GM18517 (cell line): ENCODE results near the gene RAD54L.
A peak's percentile ranks its signal among the peaks of the same experiment; 100 is the strongest.
"Not testable (repeated sequence)": the region's sequence is repeated elsewhere in the genome, so short reads cannot be mapped to it uniquely, and the experiment has no call there.

Experiments
- ATAC-seq: cut with Tn5 transposase; IDR thresholded peaks from one replicate; pipeline ENCODE4 v1.9.1; 2021; ENCODE audit warnings: mild to moderate bottlenecking, moderate library complexity; ENCODE audit not compliant: unreplicated experiment

RAD54L gene

DNA sequence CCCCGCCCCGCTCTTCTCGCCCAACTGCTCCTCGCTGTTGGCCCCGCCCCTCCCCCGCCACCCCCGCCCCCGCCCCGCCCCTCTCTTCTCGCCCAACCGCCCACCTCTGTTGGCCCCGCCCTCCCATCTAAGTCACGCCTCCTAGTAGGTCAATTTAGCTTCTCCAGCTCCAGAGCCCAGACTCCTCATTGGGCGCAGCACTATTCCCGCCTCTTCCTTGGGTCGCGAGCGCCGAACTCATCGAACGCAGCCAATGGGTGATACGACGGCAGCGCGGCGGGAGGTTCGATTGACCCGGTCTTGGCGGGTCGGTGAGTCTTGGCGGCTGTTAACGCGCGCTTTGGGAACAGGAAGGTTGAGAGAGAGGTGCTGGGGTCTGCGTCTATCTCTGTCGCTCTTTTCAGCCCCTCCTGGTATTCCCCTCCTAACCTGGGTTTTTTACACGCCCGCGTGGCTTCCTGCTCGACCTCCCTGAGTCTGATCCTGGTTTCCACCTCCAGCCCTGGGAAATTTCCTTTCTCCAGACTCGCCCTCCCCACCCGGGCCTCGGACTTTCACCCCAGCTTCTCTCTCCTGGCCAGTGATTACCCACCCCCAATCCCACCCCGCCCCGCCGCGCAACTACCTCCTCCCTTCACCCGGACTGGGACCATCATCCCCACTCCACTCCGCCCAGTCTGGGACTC lies at the start of gene RAD54L:
Gene RAD54L, plus strand, starts transcription at position 328 of the 686 bp plus-strand sequence. CDS start 643 bp downstream, outside the sequence.
- ATAC-seq, result peak; percentile 89

DNA sequence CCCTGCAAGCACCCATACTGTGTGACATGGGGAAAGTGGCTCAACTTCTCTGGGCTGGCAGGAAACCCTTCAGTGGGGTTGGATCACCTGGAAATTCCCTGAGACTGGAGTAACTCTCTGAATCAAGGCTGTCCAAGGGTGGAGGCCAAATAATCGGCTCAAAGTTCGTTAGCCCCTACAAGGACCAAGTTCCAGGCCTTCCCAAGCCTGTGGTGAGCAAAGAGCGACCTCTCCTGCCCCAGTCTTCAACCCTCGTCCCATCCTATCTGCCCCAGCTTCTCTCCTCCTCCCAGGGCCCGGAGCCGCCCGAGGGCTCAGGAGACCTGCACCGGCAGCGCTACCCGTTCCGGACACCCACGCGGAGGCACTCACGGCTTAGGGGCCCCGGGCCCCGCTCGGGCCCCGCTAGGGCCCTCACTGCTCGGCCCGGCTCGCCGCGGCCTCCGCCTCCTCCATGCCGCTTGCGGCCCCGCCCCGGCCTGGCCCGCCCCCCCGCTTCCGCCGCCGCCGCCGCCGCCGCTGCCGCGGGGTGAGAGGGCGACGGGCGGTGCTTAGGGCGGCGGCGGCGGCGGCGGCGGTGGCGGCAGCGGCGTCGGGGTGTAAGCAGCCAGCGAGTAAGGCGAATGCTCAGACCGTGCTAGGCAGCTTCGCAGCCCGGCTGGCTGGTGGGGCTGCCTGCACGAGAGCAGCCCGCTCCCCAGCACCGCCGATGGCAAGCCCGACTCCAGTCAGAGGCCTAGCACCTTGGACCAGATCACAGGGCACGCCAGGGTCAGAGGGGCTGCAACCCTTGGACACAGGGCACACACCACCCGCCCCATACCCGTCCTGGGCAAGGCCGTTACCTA lies 49.4 kb upstream of the RAD54L start, which contains the start of gene POMGNT1:
Gene POMGNT1, minus strand, starts transcription at position 471 of the 848 bp plus-strand sequence. CDS start 613 bp downstream, outside the sequence.
- peak; percentile 82 for ATAC-seq

DNA sequence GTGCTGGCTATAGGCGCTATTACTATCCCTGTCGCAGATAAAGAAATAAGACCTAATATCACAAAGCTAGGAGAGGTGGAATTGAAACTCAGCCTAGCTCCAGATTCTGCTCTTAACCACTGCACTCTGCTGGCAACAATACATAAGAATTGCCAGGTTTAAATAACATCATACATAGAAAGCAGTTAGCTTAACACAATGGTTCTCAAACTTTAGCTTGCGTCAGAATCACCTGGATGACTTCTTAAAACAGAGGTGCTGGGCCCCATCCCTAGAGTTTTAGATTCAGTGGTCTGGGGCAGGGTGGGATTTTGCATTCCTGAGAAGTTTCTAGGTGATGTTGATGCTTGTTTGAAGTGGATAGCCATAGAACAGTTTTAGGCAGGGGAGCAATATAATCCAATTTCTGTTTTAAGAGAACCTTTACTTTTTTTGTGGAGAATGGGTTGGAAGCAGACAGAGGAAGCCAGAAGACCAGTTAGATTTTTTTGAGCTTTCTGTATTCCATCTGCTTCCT lies 48.3 kb upstream of the RAD54L start:
- no peak for ATAC-seq

DNA sequence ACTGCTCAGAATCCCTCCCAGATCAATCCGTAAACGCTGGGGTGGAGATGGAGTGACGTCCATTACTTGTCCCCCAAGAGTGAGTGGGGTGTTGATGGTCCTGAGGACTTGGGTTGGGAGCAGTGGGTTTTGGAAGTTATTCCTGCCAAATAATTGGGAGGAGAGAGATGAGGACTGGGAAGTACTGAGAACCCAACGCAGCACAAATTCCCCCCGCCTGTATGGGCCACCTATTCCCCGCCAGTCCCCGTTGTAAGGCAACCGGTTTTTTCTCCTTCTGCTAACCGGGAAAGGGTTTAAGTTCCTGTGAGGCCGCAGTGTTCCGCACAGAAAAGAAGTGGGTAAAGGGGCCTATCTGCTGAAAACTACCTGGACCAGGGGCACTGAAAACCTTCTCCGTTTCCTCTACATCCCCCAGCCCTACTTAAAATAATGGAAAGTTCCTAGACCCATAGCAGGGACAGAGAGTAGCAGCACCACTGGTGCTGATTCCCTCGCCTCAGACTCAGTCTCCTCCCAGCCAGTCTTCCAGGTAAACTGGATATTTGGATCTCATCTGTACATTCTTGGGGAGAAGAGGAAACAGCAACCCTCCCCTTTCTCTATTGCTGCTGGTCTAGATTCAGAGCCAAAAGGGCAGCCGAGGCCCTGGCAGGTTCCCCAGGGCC lies 43.7 kb upstream of the RAD54L start:
- no peak for ATAC-seq

DNA sequence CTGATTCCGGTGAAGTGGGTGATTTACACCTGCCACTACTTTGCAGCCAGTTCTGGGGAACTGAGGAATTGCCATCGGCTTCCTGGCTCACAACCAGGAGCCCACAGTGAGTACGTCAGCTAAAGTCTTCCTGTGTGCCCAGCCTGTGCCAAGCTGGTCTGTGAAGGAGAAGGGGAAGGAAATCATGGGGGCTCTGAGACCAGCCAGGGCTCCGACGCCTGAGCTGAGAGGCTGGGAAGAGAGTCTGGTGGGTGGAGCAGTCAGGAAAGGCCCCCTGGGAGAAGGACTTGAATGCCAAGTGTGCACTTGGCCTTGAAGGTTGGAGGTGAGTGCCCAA lies 43.2 kb upstream of the RAD54L start:
- ATAC-seq, result no peak

DNA sequence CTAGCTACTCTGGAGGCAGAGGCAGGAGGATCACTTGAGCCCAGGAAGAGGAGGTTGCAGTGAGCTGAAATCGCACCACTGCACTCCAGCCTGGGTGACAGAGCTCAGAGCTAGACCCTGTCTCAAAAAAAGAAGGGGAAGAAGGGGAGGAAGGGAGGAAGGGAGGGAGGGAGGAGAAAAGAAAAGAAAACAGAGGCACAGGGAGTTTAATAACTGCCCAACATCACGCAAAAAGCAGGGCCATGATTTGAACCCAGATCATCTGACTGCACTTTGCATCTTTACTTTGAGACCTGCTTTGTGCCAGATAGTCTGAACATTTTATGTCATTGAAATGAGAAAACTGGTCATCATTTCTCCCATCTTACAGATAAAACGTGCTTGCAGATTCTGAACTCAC lies 42.4 kb upstream of the RAD54L start:
- no peak for ATAC-seq

DNA sequence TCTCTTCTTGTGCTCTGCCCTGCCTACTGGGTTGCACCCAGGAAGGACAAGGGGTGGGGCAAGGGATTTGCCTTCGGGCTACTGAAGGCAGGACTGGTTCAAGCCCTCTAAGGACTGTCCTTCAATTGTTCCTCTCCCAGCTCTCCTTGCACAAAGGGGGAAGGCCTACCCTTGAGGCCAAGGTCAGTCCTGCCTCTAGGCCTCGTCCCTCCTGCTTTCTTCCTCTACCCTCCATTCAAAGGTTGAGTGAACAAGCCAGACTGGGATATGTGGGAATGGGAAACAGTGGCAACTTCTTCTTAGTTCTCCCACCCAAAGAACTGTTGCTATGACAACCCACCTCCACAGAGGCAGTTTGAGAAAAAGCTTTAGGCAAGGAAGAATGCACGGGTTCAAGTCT lies 41.8 kb upstream of the RAD54L start:
- no peak for ATAC-seq

DNA sequence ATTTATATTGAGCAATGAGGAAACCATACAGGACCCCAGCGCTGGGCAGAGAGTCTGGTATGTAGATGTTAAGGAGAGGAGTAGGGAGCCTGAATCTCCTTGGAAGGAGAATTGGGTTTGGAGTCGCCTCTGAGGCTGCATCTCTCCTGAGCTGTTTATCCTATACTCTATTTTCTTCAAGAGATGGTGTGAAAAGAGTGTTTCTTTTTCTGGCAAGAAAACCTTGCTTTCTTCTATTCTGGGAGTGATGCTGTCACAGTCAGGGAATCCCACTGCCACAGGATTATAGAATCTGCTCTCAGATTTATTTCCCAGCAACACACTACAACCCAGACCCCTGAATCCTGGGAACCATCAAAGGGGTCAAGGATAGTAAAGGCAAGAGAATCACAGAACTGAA lies 41.2 kb upstream of the RAD54L start:
- no peak for ATAC-seq

DNA sequence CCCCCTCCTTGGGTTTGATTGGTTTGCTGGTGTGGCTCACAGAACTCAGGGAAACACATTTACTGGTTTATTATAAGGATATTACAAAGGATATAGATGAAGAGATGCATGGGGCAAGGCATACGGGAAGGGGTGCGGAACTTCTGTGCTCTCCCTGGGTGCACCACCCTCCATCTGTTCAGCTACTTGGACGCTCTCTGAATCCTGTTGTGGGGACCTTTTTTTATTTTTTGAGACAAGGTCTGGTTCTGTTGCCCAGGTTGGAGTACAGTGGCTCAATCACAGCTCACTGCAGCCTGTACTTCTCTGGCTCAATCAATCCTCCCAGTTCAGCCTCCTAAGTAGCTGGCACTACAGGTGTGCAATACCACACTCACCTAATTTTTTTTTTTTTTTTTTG lies 37.0 kb upstream of the RAD54L start:
- ATAC-seq, result no peak

DNA sequence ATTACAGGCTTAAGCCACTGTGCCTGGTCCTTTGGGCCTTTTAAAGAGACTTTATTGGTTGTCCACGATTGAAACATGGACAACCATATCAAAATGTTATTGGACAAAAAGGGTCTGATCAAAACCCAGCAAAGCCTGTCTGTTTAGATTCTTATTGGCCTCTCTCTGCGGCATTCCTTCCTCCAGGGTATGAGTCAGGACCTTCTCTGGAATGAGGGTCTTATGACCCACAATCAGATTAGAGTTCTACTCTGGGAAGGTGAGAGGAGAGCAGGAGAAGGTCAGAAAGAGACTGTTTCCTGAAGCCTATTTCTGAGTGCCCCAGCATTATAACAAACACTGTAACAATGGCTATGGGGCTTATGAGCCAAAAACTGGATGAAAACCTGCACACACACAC lies 36.5 kb upstream of the RAD54L start:
- no peak for ATAC-seq

DNA sequence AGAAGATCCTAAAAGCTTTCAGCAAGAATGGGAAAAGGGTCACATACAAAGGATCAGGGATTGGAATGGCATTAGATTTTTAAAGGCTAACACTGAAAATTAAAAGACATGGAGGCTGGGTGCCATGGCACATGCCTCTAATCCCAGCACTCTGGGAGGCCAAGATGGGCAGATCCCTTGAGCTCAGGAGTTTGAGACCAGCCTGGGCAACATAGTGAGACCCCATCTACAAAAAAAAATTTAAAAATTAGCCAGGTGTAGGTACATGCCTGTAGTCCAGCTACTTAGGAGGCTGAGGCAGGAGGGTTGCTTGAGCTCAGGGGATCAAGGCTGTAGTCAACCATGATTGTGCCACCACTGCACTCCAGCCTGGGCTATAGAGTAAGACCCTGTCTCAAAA lies 32.1 kb upstream of the RAD54L start:
- no peak for ATAC-seq

DNA sequence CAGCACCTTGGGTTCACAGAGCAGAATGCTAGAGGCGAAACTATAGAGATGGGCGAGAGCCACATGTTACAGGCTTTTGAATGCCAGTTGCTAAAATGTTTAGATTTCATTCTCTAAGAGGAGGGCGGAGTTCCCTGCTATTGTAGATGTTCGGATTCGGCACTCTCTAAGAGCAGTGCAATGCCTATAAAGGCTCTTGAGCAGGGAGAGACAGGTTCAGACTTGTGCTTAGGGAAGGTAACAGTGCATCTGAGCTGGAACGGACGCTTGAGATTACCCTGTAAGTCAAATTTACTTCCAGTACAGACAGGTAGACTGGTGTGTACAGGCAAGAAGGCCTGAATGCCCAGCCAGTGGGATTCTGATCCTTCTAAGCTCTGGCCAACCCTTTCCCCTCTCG lies 29.1 kb upstream of the RAD54L start:
- no peak for ATAC-seq

DNA sequence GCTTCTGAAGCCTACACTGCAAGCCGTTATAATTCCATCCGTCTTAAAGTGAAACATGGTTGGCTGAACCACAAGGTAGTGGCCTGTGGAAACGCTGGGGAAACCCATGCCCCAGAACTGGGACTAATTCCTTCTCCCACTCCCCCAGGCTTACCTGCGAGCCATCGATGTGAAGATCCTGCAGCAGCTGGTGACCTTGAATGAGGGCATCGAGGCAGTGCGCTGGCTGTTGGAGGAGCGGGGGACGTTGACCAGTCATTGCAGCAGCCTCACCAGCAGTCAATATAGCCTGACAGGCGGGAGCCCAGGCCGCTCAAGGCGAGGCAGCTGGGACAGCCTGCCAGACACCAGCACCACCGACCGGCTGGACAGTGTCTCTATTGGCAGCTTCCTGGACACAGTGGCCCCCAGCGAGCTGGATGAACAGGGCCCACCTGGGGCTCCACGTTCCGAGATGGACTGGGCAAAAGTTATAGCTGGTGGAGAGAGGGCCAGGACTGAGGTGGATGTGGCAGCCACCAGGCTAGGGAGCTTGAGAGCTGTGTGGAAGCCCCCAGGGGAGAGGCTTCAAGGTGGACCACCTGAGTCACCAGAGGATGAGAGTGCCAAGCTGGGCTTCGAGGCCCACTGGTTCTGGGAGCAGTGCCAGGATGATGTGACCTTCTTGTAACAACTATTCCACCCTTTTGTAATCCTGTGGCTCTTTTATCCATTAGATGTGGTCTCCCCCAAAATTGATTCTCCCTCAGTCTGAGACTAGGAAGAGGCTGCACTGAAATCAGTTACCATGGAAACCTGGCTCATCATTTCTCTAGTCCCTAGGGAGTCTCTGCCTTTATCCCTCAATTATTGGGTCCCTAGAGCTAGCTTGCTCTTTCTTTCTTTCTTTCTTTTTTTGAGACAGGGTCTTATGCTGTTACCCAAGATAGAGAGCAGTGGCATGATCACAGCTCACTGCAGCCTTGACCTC lies 27.7 kb upstream of the RAD54L start:
- ATAC-seq, result no peak

DNA sequence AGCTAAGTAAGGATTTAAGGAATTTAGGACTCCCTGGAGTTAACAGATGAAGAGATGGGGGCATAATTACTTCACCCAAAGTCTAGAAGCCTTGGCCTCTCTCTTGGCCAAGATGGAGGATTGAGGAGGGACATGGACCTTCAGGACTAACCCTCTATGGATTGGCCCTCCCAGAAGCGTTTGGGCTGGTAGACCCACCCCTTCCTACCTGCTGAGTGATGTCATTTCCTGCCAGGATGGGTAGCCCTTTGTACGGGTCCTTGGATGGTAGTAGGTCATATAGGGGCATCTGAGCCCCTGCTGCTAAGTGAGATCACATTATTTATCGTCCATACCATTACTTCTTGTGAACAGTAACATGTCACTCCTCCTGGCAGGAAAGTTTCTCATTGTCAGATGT lies 26.8 kb upstream of the RAD54L start:
- no peak for ATAC-seq

DNA sequence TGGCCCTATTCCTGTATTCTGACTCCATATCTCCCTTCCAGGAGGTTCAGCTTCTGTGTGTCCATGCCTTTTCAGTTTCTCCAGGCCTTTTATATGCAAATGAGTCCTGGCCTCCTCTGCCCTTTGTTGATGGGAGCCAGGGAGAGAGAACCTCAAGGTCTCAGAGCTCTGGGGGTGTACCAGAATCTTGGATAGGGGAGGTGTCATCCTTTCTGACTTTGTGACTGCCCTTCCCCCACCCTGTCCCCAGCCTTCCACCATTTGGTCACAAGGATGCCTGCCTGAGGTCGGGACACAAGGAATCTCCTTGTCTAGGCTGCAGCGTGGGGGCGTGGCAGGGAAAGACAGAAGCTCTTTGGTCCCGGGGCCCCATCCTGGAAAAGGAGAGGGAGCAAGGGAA lies 25.8 kb upstream of the RAD54L start:
- no peak for ATAC-seq

DNA sequence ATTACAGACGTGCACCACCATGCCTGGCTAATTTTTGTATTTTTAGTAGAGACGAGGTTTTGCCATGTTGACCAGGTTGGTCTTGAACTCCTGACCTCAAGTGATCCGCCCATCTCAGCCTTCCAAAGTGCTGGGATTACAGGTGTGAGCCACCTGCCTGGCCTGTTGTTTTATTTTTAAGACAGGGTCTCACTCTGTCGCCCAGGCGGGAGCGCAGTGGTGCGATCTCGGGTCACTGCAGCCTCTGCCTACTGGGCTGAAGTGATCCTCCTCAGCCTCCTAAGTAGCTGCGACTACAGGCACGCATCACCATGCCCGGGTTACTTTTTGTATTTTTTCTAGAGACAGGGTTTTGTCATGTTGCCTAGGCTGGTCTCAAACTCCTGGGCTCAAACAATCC lies 24.5 kb upstream of the RAD54L start:
- ATAC-seq, result not testable (repeated sequence)

DNA sequence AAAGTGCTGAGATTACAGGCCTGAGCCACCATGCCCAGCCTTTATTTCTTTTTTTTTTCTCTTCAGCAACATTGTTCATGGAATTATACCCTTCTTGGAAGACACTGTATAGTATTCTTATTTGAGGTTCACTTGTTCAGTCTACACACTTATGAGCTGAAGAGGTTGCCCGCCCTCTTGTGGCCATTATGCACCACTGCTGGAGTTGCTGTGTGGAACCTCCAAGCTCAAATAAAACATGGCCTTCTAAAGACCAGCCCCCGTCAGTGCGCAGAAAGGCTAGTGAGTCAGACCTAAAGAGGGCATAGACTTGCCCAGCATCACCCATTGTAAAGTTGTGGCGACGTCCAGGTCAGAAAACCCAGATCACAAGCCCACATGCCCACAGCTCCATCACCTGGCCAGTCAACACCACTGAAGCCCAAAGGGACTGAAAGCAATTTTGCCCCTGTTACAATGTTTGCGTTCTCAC lies 24.1 kb upstream of the RAD54L start:
- ATAC-seq, result no peak

DNA sequence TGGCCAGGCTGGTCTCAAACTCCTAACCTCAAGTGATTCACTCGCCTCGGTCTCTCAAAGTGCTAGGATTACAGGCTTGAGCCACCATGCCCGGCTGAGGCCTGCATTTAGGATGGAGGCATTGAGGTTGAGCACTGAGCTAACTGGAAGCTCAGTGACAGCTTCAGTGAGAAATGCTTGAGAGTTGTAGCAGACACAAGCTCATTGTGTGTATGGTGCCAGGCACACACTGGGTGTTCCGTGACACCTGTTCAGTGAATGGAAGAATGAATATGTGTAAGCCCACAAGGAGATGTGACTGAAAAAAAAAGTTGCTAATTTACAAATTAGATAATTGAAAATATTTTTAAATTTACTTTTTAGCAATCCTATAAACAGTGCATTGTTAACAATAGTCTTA lies 22.6 kb upstream of the RAD54L start:
- ATAC-seq, result no peak

DNA sequence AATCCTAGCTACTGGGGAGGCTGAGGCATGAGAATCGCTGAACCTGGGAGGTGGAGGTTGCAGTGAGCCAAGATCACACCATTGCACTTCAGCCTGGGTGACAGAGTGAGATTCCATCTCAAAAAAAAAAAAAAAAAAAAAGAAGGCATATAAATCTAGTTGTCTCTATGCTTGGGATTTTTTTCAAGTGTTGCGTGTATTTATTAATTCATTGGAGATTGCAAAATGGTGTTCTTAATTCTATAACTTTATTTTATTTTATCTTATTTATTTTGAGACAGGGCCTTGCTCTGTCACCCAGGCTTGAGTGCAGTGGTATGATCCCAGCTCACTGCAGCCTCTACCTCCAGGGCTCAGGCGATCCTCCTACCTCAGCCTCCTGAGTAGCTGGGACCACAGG lies 16.3 kb upstream of the RAD54L start:
- not testable (repeated sequence) for ATAC-seq

DNA sequence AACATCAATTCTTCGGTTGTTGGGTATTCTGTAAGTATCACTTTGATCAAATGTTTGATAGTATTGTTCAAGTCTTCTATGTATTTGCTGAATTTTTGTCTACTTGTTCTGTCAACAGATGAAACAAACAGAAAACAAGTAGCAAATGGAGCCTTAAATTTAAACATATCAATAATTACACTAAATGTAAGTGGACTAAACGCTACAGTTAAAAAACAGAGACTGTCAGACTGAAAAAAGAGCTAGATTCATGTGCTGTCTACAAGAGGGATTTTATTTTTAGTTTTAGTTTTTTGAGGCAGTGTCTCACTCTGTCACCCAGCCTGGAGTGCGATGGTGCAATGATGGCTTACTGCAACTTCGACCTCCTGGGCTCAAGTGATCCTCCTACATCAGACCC lies 10.7 kb upstream of the RAD54L start:
- no peak for ATAC-seq
